HUES6 (cell line): ENCODE data around the gene FOXL1.

Experiments
- H3K27ac ChIP-seq: 2 replicates; pipeline ENCODE4 v1.7.0; 2013; ENCODE audit warnings: low read depth, mild to moderate bottlenecking, low read length, inconsistent platforms
- H3K27me3 ChIP-seq: 2 replicates; pipeline ENCODE4 v1.6.1; 2013; ENCODE audit warnings: low read length; ENCODE audit not compliant: control insufficient read depth, insufficient read depth
- H3K36me3 ChIP-seq: 2 replicates; pipeline ENCODE4 v1.6.1; 2013; ENCODE audit warnings: low read length; ENCODE audit not compliant: control insufficient read depth, insufficient read depth
- H3K4me1 ChIP-seq: 2 replicates; pipeline ENCODE4 v1.6.1; 2013; ENCODE audit warnings: low read length; ENCODE audit not compliant: control insufficient read depth, insufficient read depth
- H3K4me3 ChIP-seq: 2 replicates; pipeline ENCODE4 v1.5.1; 2013; ENCODE audit warnings: low read depth, low read length
- H3K9ac ChIP-seq: one replicate; pipeline ENCODE4 v1.6.1; 2013; ENCODE audit warnings: mild to moderate bottlenecking, low read length
- H3K9me3 ChIP-seq: 2 replicates; pipeline ENCODE4 v1.6.1; 2013; ENCODE audit warnings: low read depth, low read length; ENCODE audit not compliant: control insufficient read depth, insufficient read depth

The FOXL1 gene

DNA sequence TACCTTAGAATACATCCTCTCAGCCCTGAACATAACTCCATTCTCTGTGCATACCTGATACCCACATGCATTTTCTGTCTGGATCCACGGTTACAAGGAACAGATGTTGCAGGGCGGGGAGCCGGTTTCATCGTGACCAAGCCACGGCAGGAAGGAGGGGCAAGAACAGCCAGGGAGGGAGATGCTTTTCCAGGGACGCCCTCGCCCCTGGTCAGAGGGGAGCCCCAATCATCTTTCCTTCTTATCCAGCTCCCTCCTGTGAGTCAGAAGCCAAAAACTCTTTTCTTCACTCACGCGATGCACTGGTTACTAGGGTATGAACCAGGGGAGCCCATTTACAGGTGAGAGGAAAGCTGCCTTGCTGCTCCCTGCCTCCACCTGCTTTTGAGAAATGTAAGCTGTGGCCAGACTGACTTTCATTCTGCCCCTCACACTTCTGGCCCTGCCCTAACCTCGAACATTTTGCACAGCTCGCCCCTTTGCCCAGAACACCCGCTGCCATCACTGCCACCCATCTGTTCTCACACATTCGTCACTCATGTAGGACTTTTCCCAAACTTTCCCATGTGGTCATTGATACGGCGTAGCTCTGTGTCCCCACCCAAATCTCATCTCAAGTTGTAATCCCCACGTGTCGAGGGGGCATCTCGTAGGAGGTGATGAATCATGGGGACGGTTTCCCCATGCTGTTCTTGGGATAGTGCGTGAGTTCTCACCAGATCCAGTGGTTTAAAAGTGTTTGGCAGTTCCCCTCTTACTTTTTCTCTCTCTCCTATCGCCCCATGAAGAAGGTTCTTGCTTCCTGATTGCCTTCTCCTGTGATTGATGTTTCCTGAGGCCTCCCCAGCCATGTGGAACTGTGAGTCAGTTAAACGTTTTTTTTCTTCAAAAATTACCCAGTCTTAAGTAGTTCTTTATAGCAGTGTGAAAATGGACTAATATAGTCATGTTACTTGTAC, 20.5 kb downstream of the FOXL1 start:
- H3K27me3 ChIP-seq: peaks cover 10% of the 10 kb centered on the region; the same call in 1 of the 2 replicates
- no peak overlapping the region for H3K9ac ChIP-seq
- no peak overlapping the region for H3K27ac ChIP-seq

DNA sequence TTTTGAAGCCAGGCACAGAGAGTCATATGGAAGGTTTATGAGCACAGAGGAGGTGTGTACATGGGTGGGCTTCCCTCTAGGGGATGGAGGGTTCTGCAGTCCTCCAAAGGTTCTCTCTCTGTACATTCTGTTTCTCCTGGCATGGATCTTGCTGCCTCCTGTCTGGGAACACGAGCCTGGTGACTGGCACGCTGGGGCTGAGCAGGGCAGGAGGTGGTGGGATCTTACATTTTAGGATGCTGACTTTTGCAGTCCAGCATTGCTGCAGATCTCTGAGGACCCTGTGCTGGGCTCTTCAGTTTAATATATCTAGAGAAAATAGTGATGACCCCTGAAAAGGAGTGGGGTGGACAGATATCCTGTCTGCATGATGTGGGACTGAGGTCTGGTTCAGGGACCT, 23.0 kb downstream of the FOXL1 start:
- no peak overlapping the region for H3K9ac ChIP-seq
- H3K27ac ChIP-seq: no peak overlapping the region
- H3K9me3 ChIP-seq: 0 out of 2 replicates have a peak, but pooled peaks cover 5% of the 10 kb centered on the region
- no peaks in the 10 kb centered on the region for H3K4me1 ChIP-seq
- H3K4me3 ChIP-seq: no peak overlapping the region
- H3K36me3 ChIP-seq: no peaks in the 10 kb centered on the region
- H3K27me3 ChIP-seq: 0 out of 2 replicates have a peak, but pooled peaks cover 5% of the 10 kb centered on the region

More for the DNA sequence above, 20.5 kb downstream of the FOXL1 start:
- H3K9me3 ChIP-seq: 0 out of 2 replicates have a peak, but pooled peaks cover under 1% of the 10 kb centered on the region
- H3K4me1 ChIP-seq: no peaks in the 10 kb centered on the region
- no peaks in the 10 kb centered on the region for H3K36me3 ChIP-seq
- no peak overlapping the region for H3K4me3 ChIP-seq

DNA sequence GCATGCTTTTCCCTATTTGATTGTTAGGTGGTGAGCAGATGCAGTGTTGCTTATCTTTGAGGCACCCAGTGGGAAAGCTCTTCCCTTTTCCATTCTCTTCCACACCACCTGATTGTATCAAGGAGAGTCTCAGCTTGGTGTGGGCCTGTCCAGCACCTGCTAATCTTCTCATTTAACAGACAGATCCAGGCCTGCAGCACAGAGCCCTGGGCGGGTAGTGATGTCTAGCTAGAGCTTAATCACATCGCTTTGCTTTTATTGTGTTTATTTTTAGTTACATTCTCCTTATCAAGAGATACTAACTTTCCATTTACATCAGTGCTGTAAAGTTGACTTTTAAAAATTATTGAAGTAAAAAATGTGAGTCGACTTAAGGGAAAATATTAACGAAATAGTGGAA, 24.2 kb downstream of the FOXL1 start:
- Histone ChIP-seq H3K4me3 (no peak overlapping the region), H3K9ac (no peak overlapping the region), H3K9me3 (0 out of 2 replicates have a peak, but pooled peaks cover 5% of the 10 kb centered on the region), H3K4me1 (no peaks in the 10 kb centered on the region), H3K27ac (no peak overlapping the region), H3K36me3 (no peaks in the 10 kb centered on the region), H3K27me3 (0 out of 2 replicates have a peak, but pooled peaks cover 5% of the 10 kb centered on the region)

DNA sequence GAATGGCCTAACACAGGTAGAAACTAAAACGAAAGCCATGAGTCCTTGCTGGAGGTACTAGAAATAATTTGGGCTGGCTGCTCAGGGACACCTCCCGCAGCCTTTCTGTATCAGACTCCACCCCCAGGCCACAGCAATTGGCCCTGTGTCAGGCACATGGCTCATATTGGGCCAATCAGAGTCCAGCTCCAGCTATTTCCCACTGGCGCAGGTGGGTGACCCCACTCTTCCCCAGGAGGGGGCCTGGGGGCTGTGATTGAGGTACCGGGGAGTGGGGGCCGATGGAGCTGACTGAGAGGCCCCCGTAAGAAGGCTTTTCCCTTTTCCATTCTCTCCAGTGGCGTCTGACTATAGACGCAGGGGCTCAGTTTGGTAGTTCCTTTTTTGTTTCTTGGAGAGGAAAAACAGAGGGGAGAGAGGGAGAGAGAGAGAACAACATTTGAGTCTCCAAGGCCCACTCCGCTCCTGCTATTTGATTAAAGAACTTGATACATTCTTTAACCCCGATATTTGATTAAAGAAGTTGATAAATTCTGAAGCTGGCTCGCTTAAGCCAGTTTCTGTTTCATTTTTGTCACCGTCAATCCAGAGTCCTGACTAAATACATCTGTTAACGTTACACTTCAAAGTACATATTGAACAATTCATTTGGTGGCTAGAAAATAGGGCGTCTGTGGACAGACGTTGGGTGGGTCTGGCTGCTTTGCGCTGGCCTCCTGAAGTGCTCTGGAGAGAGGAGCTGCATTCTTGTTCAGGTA, 26.3 kb downstream of the FOXL1 start:
- 0 out of 2 replicates have a peak, but pooled peaks cover 5% of the 10 kb centered on the region for H3K27me3 ChIP-seq
- no peaks in the 10 kb centered on the region for H3K36me3 ChIP-seq
- H3K27ac ChIP-seq: no peak overlapping the region
- no peaks in the 10 kb centered on the region for H3K4me1 ChIP-seq
- no peak overlapping the region for H3K4me3 ChIP-seq
- no peak overlapping the region for H3K9ac ChIP-seq
- H3K9me3 ChIP-seq: 0 out of 2 replicates have a peak, but pooled peaks cover 5% of the 10 kb centered on the region

DNA sequence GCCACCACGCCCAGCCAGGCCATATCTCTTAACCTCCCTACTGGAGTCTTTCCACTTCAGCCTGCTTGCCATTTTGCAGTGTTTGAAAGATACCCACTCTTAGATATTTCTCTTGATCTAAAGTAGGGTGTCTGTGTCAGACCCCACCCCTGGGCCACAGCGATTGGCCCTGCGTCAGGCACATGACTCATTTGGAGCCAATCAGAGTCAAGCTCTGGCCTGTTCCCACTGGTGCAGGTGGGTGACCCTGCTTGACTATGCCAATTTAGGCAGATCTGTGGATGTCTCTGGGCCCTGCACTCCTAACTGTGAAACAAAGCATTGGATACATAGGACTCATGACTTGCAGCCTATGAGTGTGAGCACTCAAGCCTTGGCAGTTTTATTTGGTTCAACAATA, 27.6 kb downstream of the FOXL1 start:
- H3K27me3 ChIP-seq: 0 out of 2 replicates have a peak, but pooled peaks cover 5% of the 10 kb centered on the region
- H3K4me3 ChIP-seq: no peak overlapping the region
- no peak overlapping the region for H3K27ac ChIP-seq
- no peak overlapping the region for H3K9ac ChIP-seq
- 0 out of 2 replicates have a peak, but pooled peaks cover 5% of the 10 kb centered on the region for H3K9me3 ChIP-seq
- H3K4me1 ChIP-seq: no peaks in the 10 kb centered on the region
- no peaks in the 10 kb centered on the region for H3K36me3 ChIP-seq

DNA sequence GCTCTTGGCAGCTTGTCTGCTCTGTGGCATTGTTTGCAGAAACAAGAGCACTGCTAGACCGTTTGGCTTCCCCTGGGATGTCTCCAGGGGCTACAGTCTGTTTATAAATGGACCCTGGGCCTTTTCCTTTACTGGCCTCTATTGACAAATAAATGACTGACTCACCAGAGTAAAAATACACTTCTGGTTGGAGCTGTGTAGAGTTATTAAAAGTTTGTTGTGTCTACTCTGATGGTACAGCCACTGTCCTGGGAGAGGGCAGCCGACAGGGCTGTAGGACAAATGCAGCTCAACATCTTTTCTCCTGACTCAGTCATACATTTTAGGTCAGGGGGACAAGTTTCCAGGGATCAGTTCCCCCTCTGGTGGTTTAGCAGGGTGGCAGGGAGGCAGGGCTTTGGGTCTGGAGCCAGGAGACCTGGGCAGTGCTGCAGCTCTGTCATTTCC, 30.0 kb downstream of the FOXL1 start:
- Histone ChIP-seq H3K36me3 (no peaks in the 10 kb centered on the region), H3K4me1 (no peaks in the 10 kb centered on the region; the same call in 1 of the 2 replicates), H3K4me3 (no peak overlapping the region), H3K9me3 (0 out of 2 replicates have a peak, but pooled peaks cover 5% of the 10 kb centered on the region), H3K9ac (no peak overlapping the region), H3K27me3 (0 out of 2 replicates have a peak, but pooled peaks cover 5% of the 10 kb centered on the region), H3K27ac (no peak overlapping the region)

DNA sequence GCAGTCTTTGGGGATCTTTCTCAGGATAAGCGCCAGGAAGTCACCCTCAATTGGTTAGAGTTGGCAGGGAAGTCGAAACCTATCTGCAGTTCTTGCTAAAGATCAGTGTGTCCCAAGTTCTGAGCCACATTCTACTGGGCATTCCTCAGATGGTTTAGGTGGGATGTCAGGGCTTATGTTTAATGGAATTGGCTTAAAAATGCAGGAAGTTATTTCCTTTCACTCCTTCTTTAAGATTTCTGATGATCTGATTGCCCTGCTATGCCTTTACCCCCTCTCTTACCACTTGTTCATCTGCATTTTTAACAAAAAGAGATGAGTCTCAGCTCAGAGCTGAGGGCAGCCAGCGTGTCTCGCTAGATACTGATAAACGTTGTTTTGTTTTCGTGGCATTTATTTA, 30.8 kb downstream of the FOXL1 start:
- no peak overlapping the region for H3K4me3 ChIP-seq
- no peak overlapping the region for H3K27ac ChIP-seq
- H3K4me1 ChIP-seq: no peaks in the 10 kb centered on the region; the same call in 1 of the 2 replicates
- H3K27me3 ChIP-seq: 0 out of 2 replicates have a peak, but pooled peaks cover 1% of the 10 kb centered on the region
- no peak overlapping the region for H3K9ac ChIP-seq
- H3K36me3 ChIP-seq: no peaks in the 10 kb centered on the region
- H3K9me3 ChIP-seq: 0 out of 2 replicates have a peak, but pooled peaks cover 3% of the 10 kb centered on the region

DNA sequence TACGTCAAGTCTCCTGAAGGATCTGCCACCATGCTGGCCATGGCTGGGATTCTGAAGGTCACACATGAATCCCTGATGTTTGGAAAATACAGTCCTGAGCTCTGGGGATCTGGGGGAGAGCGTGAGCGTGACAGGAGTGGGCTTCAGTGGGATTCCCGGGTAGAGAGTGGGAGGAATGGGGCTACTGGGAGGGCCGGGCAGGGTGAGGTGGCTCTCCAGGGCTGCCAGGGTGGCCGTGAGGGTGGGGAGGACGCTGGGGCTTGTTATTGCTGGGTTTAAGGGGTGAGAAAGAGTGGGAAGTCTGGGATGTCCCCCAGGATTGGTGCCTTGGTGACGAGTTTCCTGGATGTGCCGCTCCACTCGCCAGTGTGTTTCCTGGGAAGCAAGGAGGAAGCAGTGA, 31.3 kb downstream of the FOXL1 start:
- no peaks in the 10 kb centered on the region for H3K9me3 ChIP-seq
- H3K9ac ChIP-seq: no peak overlapping the region
- H3K4me3 ChIP-seq: no peak overlapping the region
- peaks cover 3% of the 10 kb centered on the region for H3K4me1 ChIP-seq
- no peaks in the 10 kb centered on the region for H3K36me3 ChIP-seq
- no peaks in the 10 kb centered on the region for H3K27me3 ChIP-seq
- H3K27ac ChIP-seq: no peak overlapping the region

DNA sequence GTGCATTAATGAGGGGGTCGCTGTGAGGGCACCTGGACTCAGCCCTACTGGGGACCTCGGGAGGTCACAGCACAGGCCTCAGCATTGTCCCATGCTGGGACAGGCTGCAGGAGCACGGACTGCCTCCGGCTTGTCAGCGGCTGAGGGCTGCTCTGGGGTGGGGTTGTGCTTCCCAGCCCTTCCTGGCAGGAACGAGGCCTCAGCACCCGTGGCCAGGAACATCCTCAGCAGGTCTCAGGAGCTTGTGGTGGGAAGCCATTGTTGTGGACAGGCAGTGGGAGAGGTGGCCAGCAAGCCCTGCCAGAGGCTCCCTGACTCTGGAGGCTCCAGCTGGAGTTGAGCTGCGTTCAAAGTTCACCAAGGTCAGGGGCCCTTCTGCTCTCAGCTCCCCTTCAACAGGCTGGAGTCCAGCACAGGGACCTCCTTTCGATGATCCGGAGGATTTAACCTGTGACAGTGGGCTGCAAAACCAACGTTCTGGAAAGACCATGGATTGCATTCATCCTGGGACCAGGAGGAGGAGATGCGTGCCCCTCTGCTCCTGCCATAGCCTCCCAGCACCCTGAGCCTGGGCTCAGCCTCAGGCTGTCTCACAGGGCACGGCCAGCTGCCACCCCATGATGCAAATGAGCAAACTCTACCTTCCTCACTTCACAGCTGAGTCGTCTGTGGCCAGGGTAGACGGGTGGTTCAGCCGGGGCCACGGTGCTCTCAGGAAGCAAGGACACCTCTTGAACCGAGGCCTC, 32.6 kb downstream of the FOXL1 start:
- Histone ChIP-seq H3K36me3 (no peaks in the 10 kb centered on the region), H3K27me3 (no peaks in the 10 kb centered on the region), H3K9ac (no peak overlapping the region), H3K4me3 (no peak overlapping the region), H3K9me3 (no peaks in the 10 kb centered on the region), H3K4me1 (peaks cover 8% of the 10 kb centered on the region), H3K27ac (no peak overlapping the region)

DNA sequence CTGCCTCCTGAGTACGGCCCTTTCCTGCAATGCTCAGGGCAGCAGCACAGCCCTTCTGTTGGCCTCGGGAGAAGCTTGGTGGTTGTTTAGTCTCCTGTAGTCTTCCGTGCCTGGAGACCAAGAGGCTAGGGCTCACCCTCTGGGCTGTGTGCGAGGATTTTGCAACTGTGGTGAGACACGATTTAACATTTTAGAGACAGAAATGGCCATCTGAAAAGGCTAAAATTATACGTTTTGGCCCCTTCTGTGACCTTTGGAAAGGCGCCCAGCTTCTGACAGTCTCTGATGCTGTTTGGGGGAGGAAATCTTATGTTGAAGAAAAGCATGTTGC, 33.1 kb downstream of the FOXL1 start:
- H3K4me1 ChIP-seq: peaks cover 8% of the 10 kb centered on the region
- H3K27ac ChIP-seq: no peak overlapping the region
- H3K9ac ChIP-seq: no peak overlapping the region
- H3K27me3 ChIP-seq: no peaks in the 10 kb centered on the region
- H3K36me3 ChIP-seq: no peaks in the 10 kb centered on the region
- H3K4me3 ChIP-seq: no peak overlapping the region
- H3K9me3 ChIP-seq: no peaks in the 10 kb centered on the region
